Measurements from ENCODE around the gene IFT74. TPM values are rescaled to one million over a fixed set of nuclear protein-coding genes. Genes with fewer than 3 reads are reported as not detected.

The IFT74 gene
- total and polyA plus RNA-seq, 9 of the 15 experiments (the other 6 are each of a cell fraction or from before 2014, with no cell fraction given), result 6.1 to 13.2 (median 9.3) TPM

- TF ChIP-seq TGIF2 (CRISPR knock-in tag; IDR thresholded peaks at IDR 0.05) (no peak), NFE2 (IDR thresholded peaks at IDR 0.05; ENCODE audit: low read depth) (no peak), RFX1 (IDR thresholded peaks at IDR 0.05) (peak; percentile 90), SREBF2 (CRISPR knock-in tag; IDR thresholded peaks at IDR 0.05) (no peak), ZNF24 (IDR thresholded peaks at IDR 0.05) (no peak), GTF2E2 (tag; IDR thresholded peaks at IDR 0.05) (no peak), YY1 (IDR thresholded peaks at IDR 0.05; ENCODE audit: borderline replicate concordance in 1 of 3, control insufficient read depth in 1 of 3, extremely low read depth in 1 of 3, insufficient read depth in 3 of 3, insufficient read length in 1 of 3, insufficient replicate concordance in 2 of 3, low read depth in 1 of 3, low read length in 2 of 3) (no peak), SUPT5H (IDR thresholded peaks at IDR 0.05) (0 out of 2 replicates have a peak, but pooled peaks have one; percentile 41), SRSF7 (optimal IDR thresholded peaks at IDR 0.05; ENCODE audit: low read depth, low read length) (no peak)
- TF ChIP-seq, protein P1, sequence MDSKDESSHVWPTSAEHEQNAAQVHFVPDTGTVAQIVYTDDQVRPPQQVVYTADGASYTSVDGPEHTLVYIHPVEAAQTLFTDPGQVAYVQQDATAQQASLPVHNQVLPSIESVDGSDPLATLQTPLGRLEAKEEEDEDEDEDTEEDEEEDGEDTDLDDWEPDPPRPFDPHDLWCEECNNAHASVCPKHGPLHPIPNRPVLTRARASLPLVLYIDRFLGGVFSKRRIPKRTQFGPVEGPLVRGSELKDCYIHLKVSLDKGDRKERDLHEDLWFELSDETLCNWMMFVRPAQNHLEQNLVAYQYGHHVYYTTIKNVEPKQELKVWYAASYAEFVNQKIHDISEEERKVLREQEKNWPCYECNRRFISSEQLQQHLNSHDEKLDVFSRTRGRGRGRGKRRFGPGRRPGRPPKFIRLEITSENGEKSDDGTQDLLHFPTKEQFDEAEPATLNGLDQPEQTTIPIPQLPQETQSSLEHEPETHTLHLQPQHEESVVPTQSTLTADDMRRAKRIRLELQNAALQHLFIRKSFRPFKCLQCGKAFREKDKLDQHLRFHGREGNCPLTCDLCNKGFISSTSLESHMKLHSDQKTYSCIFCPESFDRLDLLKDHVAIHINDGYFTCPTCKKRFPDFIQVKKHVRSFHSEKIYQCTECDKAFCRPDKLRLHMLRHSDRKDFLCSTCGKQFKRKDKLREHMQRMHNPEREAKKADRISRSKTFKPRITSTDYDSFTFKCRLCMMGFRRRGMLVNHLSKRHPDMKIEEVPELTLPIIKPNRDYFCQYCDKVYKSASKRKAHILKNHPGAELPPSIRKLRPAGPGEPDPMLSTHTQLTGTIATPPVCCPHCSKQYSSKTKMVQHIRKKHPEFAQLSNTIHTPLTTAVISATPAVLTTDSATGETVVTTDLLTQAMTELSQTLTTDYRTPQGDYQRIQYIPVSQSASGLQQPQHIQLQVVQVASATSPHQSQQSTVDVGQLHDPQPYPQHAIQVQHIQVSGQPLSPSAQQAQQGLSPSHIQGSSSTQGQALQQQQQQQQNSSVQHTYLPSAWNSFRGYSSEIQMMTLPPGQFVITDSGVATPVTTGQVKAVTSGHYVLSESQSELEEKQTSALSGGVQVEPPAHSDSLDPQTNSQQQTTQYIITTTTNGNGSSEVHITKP (IDR thresholded peaks at IDR 0.05; ENCODE audit: partially characterized antibody), result peak; percentile 12
- TF ChIP-seq, protein P2, sequence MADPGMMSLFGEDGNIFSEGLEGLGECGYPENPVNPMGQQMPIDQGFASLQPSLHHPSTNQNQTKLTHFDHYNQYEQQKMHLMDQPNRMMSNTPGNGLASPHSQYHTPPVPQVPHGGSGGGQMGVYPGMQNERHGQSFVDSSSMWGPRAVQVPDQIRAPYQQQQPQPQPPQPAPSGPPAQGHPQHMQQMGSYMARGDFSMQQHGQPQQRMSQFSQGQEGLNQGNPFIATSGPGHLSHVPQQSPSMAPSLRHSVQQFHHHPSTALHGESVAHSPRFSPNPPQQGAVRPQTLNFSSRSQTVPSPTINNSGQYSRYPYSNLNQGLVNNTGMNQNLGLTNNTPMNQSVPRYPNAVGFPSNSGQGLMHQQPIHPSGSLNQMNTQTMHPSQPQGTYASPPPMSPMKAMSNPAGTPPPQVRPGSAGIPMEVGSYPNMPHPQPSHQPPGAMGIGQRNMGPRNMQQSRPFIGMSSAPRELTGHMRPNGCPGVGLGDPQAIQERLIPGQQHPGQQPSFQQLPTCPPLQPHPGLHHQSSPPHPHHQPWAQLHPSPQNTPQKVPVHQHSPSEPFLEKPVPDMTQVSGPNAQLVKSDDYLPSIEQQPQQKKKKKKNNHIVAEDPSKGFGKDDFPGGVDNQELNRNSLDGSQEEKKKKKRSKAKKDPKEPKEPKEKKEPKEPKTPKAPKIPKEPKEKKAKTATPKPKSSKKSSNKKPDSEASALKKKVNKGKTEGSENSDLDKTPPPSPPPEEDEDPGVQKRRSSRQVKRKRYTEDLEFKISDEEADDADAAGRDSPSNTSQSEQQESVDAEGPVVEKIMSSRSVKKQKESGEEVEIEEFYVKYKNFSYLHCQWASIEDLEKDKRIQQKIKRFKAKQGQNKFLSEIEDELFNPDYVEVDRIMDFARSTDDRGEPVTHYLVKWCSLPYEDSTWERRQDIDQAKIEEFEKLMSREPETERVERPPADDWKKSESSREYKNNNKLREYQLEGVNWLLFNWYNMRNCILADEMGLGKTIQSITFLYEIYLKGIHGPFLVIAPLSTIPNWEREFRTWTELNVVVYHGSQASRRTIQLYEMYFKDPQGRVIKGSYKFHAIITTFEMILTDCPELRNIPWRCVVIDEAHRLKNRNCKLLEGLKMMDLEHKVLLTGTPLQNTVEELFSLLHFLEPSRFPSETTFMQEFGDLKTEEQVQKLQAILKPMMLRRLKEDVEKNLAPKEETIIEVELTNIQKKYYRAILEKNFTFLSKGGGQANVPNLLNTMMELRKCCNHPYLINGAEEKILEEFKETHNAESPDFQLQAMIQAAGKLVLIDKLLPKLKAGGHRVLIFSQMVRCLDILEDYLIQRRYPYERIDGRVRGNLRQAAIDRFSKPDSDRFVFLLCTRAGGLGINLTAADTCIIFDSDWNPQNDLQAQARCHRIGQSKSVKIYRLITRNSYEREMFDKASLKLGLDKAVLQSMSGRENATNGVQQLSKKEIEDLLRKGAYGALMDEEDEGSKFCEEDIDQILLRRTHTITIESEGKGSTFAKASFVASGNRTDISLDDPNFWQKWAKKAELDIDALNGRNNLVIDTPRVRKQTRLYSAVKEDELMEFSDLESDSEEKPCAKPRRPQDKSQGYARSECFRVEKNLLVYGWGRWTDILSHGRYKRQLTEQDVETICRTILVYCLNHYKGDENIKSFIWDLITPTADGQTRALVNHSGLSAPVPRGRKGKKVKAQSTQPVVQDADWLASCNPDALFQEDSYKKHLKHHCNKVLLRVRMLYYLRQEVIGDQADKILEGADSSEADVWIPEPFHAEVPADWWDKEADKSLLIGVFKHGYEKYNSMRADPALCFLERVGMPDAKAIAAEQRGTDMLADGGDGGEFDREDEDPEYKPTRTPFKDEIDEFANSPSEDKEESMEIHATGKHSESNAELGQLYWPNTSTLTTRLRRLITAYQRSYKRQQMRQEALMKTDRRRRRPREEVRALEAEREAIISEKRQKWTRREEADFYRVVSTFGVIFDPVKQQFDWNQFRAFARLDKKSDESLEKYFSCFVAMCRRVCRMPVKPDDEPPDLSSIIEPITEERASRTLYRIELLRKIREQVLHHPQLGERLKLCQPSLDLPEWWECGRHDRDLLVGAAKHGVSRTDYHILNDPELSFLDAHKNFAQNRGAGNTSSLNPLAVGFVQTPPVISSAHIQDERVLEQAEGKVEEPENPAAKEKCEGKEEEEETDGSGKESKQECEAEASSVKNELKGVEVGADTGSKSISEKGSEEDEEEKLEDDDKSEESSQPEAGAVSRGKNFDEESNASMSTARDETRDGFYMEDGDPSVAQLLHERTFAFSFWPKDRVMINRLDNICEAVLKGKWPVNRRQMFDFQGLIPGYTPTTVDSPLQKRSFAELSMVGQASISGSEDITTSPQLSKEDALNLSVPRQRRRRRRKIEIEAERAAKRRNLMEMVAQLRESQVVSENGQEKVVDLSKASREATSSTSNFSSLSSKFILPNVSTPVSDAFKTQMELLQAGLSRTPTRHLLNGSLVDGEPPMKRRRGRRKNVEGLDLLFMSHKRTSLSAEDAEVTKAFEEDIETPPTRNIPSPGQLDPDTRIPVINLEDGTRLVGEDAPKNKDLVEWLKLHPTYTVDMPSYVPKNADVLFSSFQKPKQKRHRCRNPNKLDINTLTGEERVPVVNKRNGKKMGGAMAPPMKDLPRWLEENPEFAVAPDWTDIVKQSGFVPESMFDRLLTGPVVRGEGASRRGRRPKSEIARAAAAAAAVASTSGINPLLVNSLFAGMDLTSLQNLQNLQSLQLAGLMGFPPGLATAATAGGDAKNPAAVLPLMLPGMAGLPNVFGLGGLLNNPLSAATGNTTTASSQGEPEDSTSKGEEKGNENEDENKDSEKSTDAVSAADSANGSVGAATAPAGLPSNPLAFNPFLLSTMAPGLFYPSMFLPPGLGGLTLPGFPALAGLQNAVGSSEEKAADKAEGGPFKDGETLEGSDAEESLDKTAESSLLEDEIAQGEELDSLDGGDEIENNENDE (IDR thresholded peaks at IDR 0.05; ENCODE audit: low read depth, low read length), result no peak
Measured at GRCh38 chr9:26955921-26956859, at the start of gene IFT74 (continued).
